ENCODE measurements around the gene USP34.

USP34 gene

GRCh38 chr2:61141151-61141550 is 329.7 kb downstream of the USP34 start:
- DNase-seq = no peak

- DNase-seq = no peak
These were observed 332.0 kb downstream of the USP34 start for GRCh38 chr2:61138859-61139258.
